ENCODE measurements around the gene CLCNKB. TPM values are rescaled to one million over a fixed set of nuclear protein-coding genes. Genes with fewer than 3 reads are reported as not detected.
"Not testable (repeated sequence)": the region's sequence is repeated elsewhere in the genome, so short reads cannot be mapped to it uniquely, and the experiment has no call there.

Gene CLCNKB
- total RNA-seq, 2 experiments from 2014 or later, result not detected

DNA sequence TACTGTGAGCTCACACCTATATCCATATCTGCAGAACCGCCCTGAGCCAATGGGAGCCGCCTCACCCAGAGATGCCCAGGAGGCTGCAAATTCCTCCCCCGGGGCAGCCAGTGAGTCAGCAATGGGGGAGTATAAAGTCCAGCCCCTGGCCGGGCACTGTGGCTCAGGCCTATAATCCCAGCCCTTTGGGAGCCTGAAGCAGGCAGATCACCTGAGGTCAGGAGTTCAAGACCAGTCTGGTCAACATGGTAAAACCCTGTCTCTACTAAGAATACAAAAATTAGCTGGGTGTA, 5.0 kb upstream of the CLCNKB start:
- intact Hi-C loops (cut with DNase I, micrococcal nuclease), result no loop called here
- no peak overlapping the region for H3K4me3 ChIP-seq (ENCODE audit: low read length)
- Mint-ChIP-seq H3K4me1 (ENCODE audit: low read depth) (no peaks in the 10 kb centered on the region), H3K27me3 (no peaks in the 10 kb centered on the region), H3K9me3 (no peaks in the 10 kb centered on the region), H3K27ac (no peak overlapping the region), H3K4me3 (no peak overlapping the region), H3K36me3 (ENCODE audit: low read depth) (no peaks in the 10 kb centered on the region)
- ATAC-seq (ENCODE audit: poor library complexity), result no peak
- no peak overlapping the region for H3K27ac ChIP-seq (ENCODE audit: low read depth in 1 of 2, low read length in 2 of 2)
- no peaks in the 10 kb centered on the region for H3K4me1 ChIP-seq (ENCODE audit: insufficient read depth, low read length)
- TF ChIP-seq, protein P1, sequence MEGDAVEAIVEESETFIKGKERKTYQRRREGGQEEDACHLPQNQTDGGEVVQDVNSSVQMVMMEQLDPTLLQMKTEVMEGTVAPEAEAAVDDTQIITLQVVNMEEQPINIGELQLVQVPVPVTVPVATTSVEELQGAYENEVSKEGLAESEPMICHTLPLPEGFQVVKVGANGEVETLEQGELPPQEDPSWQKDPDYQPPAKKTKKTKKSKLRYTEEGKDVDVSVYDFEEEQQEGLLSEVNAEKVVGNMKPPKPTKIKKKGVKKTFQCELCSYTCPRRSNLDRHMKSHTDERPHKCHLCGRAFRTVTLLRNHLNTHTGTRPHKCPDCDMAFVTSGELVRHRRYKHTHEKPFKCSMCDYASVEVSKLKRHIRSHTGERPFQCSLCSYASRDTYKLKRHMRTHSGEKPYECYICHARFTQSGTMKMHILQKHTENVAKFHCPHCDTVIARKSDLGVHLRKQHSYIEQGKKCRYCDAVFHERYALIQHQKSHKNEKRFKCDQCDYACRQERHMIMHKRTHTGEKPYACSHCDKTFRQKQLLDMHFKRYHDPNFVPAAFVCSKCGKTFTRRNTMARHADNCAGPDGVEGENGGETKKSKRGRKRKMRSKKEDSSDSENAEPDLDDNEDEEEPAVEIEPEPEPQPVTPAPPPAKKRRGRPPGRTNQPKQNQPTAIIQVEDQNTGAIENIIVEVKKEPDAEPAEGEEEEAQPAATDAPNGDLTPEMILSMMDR (IDR thresholded peaks at IDR 0.05), result no peak
- ChIA-PET POLR2A (no interaction called here), CTCF (no interaction called here)
- DNase-seq, result no peak
- no peaks in the 10 kb centered on the region for H3K9me3 ChIP-seq (ENCODE audit: control insufficient read depth in 1 of 2, insufficient read depth in 1 of 2, low read length in 2 of 2)
- no peaks in the 10 kb centered on the region for H3K36me3 ChIP-seq (ENCODE audit: insufficient read depth, low read length)
- H3K27me3 ChIP-seq (ENCODE audit: control insufficient read depth in 1 of 2, insufficient read depth in 2 of 2, low read length in 2 of 2), result no peaks in the 10 kb centered on the region

DNA sequence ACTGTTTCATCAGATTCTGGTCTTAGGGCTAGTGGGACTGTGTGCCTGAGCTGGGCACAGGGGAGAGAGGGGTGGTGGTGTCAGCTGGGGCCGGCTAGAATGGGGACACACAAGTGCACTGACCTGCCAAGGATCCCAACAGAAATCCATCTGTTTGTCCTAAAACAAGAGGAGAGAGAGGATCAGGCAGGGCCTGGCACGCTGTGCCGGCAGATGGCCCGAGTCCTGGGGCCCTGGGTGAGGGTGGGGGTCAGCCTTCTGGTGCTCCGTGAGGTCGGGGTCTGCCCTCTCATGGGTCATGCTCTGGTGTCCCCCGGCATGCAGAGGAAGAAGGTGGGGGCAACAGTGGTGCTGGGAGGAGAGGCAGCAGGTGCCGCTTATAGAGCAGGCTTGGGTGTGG, 3.7 kb upstream of the CLCNKB start:
- H3K36me3 ChIP-seq (ENCODE audit: insufficient read depth, low read length); H3K27ac Mint-ChIP-seq; H3K4me3 ChIP-seq (ENCODE audit: low read length); H3K27ac ChIP-seq (ENCODE audit: low read depth in 1 of 2, low read length in 2 of 2); H3K36me3 Mint-ChIP-seq (ENCODE audit: low read depth); ATAC-seq (ENCODE audit: poor library complexity); intact Hi-C loops (cut with DNase I, micrococcal nuclease); H3K27me3 Mint-ChIP-seq; H3K9me3 Mint-ChIP-seq; CTCF ChIA-PET; H3K27me3 ChIP-seq (ENCODE audit: control insufficient read depth in 1 of 2, insufficient read depth in 2 of 2, low read length in 2 of 2); H3K9me3 ChIP-seq (ENCODE audit: control insufficient read depth in 1 of 2, insufficient read depth in 1 of 2, low read length in 2 of 2); DNase-seq; H3K4me1 ChIP-seq (ENCODE audit: insufficient read depth, low read length); H3K4me1 Mint-ChIP-seq (ENCODE audit: low read depth); H3K4me3 Mint-ChIP-seq; POLR2A ChIA-PET: not testable (repeated sequence)

DNA sequence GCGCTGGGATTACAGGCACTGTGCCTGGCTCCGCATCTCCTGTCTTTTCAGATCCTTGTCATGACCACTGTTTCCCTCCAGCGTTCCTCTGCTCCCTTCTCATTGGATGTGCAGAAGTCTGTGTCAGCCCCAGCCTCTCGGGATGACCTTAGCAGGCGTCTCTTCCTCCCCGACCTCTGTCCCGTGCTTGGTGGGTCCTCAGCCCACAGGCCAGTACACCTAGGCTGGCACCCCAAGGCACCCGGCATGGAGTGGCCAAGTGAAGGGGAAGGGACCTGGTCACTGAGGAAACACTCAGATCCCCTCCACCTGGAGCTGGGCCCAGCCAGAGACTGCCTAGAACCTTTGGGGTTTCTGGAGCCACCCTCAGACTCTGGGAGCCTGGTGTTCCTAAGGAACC, 2.4 kb upstream of the CLCNKB start:
- intact Hi-C loops (cut with DNase I, micrococcal nuclease), result no loop called here
- TF ChIP-seq, protein P1 (IDR thresholded peaks at IDR 0.05), result no peak
- ATAC-seq (ENCODE audit: poor library complexity) (no peak), DNase-seq (no peak)
- Histone ChIP-seq H3K36me3 (ENCODE audit: insufficient read depth, low read length) (no peaks in the 10 kb centered on the region), H3K4me1 (ENCODE audit: insufficient read depth, low read length) (no peaks in the 10 kb centered on the region), H3K27me3 (ENCODE audit: control insufficient read depth in 1 of 2, insufficient read depth in 2 of 2, low read length in 2 of 2) (no peaks in the 10 kb centered on the region), H3K9me3 (ENCODE audit: control insufficient read depth in 1 of 2, insufficient read depth in 1 of 2, low read length in 2 of 2) (no peaks in the 10 kb centered on the region), H3K4me3 (ENCODE audit: low read length) (no peak overlapping the region), H3K27ac (ENCODE audit: low read depth in 1 of 2, low read length in 2 of 2) (no peak overlapping the region)
- no peaks in the 10 kb centered on the region for H3K36me3 Mint-ChIP-seq (ENCODE audit: low read depth)
- POLR2A ChIA-PET, result no interaction called here
- H3K27me3 Mint-ChIP-seq, result no peaks in the 10 kb centered on the region
- no peaks in the 10 kb centered on the region for H3K4me1 Mint-ChIP-seq (ENCODE audit: low read depth)
- H3K9me3 Mint-ChIP-seq, result no peaks in the 10 kb centered on the region
- CTCF ChIA-PET, result no interaction called here
- no peak overlapping the region for H3K4me3 Mint-ChIP-seq
- no peak overlapping the region for H3K27ac Mint-ChIP-seq

DNA sequence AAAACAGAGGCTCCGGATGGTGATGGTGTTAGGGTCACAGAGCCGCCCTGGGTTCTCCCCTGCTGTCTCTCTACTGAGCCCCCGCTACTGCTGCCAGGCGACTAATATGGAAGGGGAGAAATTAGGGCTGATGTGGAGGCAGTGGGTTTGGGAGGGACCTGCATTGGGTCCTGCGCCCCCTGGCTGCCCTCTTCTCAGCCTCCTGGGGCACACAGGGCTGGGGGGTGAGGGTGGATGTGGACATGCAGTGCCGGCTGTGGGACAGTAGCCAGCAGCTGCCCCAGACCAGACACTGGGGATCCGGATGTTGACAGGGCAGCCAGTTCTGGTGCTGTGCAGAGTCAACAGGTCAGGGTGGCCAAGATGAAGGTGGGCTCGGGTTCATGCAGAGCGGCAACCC, 1.5 kb upstream of the CLCNKB start:
- H3K27ac Mint-ChIP-seq, result no peak overlapping the region
- H3K4me1 Mint-ChIP-seq (ENCODE audit: low read depth), result no peaks in the 10 kb centered on the region
- no peaks in the 10 kb centered on the region for H3K9me3 Mint-ChIP-seq
- TF ChIP-seq, protein P1 (IDR thresholded peaks at IDR 0.05), result no peak
- ATAC-seq (ENCODE audit: poor library complexity), result no peak
- H3K36me3 Mint-ChIP-seq (ENCODE audit: low read depth), result no peaks in the 10 kb centered on the region
- Histone ChIP-seq H3K27ac (ENCODE audit: low read depth in 1 of 2, low read length in 2 of 2) (no peak overlapping the region), H3K9me3 (ENCODE audit: control insufficient read depth in 1 of 2, insufficient read depth in 1 of 2, low read length in 2 of 2) (no peaks in the 10 kb centered on the region), H3K36me3 (ENCODE audit: insufficient read depth, low read length) (no peaks in the 10 kb centered on the region), H3K4me3 (ENCODE audit: low read length) (no peak overlapping the region), H3K27me3 (ENCODE audit: control insufficient read depth in 1 of 2, insufficient read depth in 2 of 2, low read length in 2 of 2) (no peaks in the 10 kb centered on the region), H3K4me1 (ENCODE audit: insufficient read depth, low read length) (no peaks in the 10 kb centered on the region)
- no peak overlapping the region for H3K4me3 Mint-ChIP-seq
- ChIA-PET POLR2A (no interaction called here), CTCF (no interaction called here)
- H3K27me3 Mint-ChIP-seq, result no peaks in the 10 kb centered on the region
- no peak for DNase-seq
- intact Hi-C loops (cut with DNase I, micrococcal nuclease), result no loop called here

DNA sequence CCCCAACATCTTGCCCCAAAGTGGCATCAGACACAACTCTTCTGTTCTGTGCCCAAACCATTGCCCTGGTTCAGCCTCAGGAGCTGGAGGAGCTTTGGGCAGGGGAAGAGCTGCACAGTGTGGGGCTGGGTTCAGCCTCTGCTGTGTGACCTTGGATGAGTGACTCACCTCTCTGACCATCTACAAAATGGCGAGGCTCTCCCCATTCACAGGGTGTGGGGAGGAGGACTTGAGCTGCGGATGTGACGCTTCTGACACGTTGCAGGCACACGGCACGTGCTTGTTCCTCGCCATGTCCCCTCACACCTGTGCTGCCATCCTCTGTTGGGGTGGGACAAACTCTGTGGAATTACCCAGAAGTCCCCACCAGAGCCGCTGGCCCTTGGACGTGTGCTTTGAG, 928 bp upstream of the CLCNKB start:
- POLR2A ChIA-PET; H3K36me3 Mint-ChIP-seq (ENCODE audit: low read depth); H3K4me1 Mint-ChIP-seq (ENCODE audit: low read depth); H3K9me3 ChIP-seq (ENCODE audit: control insufficient read depth in 1 of 2, insufficient read depth in 1 of 2, low read length in 2 of 2); H3K4me1 ChIP-seq (ENCODE audit: insufficient read depth, low read length); intact Hi-C loops (cut with DNase I, micrococcal nuclease); H3K9me3 Mint-ChIP-seq; DNase-seq; ATAC-seq (ENCODE audit: poor library complexity); H3K27me3 Mint-ChIP-seq; H3K36me3 ChIP-seq (ENCODE audit: insufficient read depth, low read length); H3K4me3 ChIP-seq (ENCODE audit: low read length); H3K4me3 Mint-ChIP-seq; H3K27ac ChIP-seq (ENCODE audit: low read depth in 1 of 2, low read length in 2 of 2); CTCF ChIA-PET; H3K27ac Mint-ChIP-seq; H3K27me3 ChIP-seq (ENCODE audit: control insufficient read depth in 1 of 2, insufficient read depth in 2 of 2, low read length in 2 of 2): not testable (repeated sequence)

Measured in CD4-positive, alpha-beta T cell (primary cell).